Ishikawa (cell line): ENCODE data around the gene CTTN.

ENCODE experiments used
- CEBPB ChIP-seq: IDR thresholded peaks from 2 replicates; pipeline ENCODE4 v1.6.1; 2012
- CREB1 ChIP-seq: IDR thresholded peaks from 2 replicates; pipeline ENCODE4 v1.6.1; 2012; ENCODE audit warnings: low read depth
- EGR1 ChIP-seq: IDR thresholded peaks from 2 replicates; pipeline ENCODE4 v1.6.1; 2012
- EP300 ChIP-seq: IDR thresholded peaks from 2 replicates; pipeline ENCODE4 v1.6.1; 2012; ENCODE audit warnings: borderline replicate concordance
- FOXM1 ChIP-seq: IDR thresholded peaks from 2 replicates; pipeline ENCODE4 v1.6.1; 2012; ENCODE audit warnings: low read depth, borderline replicate concordance
- NFIC ChIP-seq: IDR thresholded peaks from 2 replicates; pipeline ENCODE4 v1.6.1; 2012
- RAD21 ChIP-seq: IDR thresholded peaks from 2 replicates; pipeline ENCODE4 v1.6.1; 2012; ENCODE audit warnings: low read depth
- TAF1 ChIP-seq: IDR thresholded peaks from 2 replicates; pipeline ENCODE4 v1.6.1; 2012; ENCODE audit warnings: low read depth, mild to moderate bottlenecking
- TCF12 ChIP-seq: IDR thresholded peaks from 2 replicates; pipeline ENCODE4 v1.6.1; 2012; ENCODE audit warnings: low read depth
- TEAD4 ChIP-seq: IDR thresholded peaks from 2 replicates; pipeline ENCODE4 v1.6.1; 2012
- YY1 ChIP-seq: IDR thresholded peaks from 2 replicates; pipeline ENCODE4 v1.6.1; 2012; ENCODE audit warnings: low read depth
- ZBTB7A ChIP-seq: IDR thresholded peaks from 2 replicates; pipeline ENCODE4 v1.6.1; 2012; ENCODE audit warnings: low read depth
- TF ChIP-seq, protein P1 (sequence below): IDR thresholded peaks from 2 replicates; pipeline ENCODE4 v1.6.1; 2012; ENCODE audit warnings: low read depth, mild to moderate bottlenecking
- TF ChIP-seq, protein P2 (sequence below): IDR thresholded peaks from 2 replicates; pipeline ENCODE4 v1.6.1; 2012
- TF ChIP-seq, protein P3 (sequence below): IDR thresholded peaks from 2 replicates; pipeline ENCODE4 v1.6.1; 2012

The CTTN gene

DNA sequence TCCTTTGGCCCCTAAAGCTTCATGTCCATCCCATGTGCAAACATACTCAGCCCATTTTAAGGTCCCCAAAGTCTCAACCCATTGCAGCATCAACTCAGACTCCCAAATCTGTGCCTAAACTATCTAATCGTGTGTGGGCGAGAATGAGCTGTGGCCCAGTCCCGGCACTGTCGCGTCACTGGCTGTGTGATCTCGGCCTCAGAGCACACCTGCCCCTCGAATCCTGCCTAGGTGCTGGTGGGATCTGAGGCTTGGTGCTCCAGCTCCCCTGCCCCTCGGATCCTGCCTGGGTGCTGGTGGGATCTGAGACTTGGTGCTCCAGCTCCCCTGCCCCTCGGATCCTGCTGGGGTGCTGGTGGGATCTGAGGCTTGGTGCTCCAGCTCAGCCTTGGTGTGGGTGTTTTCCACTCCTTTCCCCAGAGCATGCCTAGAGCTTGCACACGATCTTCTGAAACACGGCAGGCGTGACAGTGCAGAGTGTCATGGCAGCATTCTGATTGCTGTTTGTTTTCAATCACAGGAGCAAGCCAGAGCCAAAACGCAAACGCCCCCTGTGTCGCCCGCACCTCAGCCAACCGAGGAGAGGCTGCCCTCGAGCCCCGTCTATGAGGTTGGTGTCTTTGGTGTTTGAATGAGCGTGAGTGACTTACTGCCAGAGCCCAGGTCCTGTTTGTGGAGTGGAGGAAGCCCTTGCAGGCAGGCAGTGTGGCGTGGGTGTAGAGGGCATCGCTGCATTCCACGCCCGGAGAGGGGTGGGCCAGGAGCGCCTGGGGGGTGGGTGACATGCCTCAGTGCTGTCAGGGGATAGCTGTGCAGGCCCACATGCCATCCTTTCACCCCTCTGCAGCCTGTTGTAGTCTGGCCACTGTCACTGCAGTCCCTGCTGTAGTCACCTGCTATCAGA, 32.6 kb downstream of the CTTN start:
- TF ChIP-seq ZBTB7A, result no peak
- TF ChIP-seq RAD21, result no peak
- no peak for TF ChIP-seq EP300
- TF ChIP-seq, protein P1, sequence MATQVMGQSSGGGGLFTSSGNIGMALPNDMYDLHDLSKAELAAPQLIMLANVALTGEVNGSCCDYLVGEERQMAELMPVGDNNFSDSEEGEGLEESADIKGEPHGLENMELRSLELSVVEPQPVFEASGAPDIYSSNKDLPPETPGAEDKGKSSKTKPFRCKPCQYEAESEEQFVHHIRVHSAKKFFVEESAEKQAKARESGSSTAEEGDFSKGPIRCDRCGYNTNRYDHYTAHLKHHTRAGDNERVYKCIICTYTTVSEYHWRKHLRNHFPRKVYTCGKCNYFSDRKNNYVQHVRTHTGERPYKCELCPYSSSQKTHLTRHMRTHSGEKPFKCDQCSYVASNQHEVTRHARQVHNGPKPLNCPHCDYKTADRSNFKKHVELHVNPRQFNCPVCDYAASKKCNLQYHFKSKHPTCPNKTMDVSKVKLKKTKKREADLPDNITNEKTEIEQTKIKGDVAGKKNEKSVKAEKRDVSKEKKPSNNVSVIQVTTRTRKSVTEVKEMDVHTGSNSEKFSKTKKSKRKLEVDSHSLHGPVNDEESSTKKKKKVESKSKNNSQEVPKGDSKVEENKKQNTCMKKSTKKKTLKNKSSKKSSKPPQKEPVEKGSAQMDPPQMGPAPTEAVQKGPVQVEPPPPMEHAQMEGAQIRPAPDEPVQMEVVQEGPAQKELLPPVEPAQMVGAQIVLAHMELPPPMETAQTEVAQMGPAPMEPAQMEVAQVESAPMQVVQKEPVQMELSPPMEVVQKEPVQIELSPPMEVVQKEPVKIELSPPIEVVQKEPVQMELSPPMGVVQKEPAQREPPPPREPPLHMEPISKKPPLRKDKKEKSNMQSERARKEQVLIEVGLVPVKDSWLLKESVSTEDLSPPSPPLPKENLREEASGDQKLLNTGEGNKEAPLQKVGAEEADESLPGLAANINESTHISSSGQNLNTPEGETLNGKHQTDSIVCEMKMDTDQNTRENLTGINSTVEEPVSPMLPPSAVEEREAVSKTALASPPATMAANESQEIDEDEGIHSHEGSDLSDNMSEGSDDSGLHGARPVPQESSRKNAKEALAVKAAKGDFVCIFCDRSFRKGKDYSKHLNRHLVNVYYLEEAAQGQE, result no peak
- no peak for TF ChIP-seq FOXM1
- TF ChIP-seq EGR1, result no peak
- TF ChIP-seq, protein P2, sequence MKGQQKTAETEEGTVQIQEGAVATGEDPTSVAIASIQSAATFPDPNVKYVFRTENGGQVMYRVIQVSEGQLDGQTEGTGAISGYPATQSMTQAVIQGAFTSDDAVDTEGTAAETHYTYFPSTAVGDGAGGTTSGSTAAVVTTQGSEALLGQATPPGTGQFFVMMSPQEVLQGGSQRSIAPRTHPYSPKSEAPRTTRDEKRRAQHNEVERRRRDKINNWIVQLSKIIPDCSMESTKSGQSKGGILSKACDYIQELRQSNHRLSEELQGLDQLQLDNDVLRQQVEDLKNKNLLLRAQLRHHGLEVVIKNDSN, result no peak
- no peak for TF ChIP-seq TEAD4
- no peak for TF ChIP-seq CEBPB
- no peak for TF ChIP-seq YY1
- no peak for TF ChIP-seq TAF1
- TF ChIP-seq TCF12, result no peak

DNA sequence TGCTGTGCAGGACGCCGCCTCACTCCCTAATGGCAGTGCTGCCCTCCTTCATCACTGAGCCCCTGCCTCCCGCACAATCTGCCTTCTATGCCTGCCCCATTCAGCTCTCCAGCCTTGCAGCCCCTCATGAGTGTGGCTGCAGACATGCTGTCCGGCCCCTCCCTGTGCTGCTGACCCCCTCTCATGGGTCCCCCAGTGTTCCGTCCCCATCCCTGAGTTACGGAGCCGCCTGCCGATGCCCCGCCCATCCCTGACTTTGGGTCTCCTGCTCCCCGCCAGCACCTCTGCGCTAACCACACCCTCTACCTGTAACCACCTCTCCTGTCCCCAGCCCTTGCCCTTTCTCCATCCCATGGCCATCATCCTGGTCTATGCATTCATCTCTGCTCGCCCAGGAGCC, 33.3 kb downstream of the CTTN start:
- TF ChIP-seq TCF12, result no peak
- no peak for TF ChIP-seq FOXM1
- TF ChIP-seq, protein P3, sequence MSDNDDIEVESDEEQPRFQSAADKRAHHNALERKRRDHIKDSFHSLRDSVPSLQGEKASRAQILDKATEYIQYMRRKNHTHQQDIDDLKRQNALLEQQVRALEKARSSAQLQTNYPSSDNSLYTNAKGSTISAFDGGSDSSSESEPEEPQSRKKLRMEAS, result no peak

DNA sequence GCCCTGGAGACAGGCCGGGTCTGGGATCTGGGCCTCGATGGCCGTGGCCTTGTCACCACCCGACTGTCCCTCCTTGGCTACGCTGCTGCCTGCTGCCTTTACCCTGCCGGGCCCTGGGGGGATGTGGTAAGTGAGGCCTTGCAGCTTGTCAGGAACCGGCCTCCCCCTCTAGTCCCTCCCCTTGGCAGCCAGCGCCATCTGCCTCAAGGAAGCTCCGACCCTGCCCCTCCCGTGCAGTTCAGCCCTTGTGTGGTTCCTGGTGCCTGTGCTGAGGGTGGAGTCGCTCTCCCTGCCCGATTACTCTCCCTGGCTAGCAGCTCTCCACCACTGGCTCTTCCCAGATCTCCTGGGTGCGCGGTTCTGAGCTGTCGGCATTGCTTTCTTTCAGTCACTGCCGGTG, 33.7 kb downstream of the CTTN start:
- TF ChIP-seq TCF12 (no peak), CEBPB (no peak), TAF1 (no peak), EGR1 (no peak), CREB1 (no peak), YY1 (no peak), TEAD4 (no peak), FOXM1 (no peak), RAD21 (no peak)

DNA sequence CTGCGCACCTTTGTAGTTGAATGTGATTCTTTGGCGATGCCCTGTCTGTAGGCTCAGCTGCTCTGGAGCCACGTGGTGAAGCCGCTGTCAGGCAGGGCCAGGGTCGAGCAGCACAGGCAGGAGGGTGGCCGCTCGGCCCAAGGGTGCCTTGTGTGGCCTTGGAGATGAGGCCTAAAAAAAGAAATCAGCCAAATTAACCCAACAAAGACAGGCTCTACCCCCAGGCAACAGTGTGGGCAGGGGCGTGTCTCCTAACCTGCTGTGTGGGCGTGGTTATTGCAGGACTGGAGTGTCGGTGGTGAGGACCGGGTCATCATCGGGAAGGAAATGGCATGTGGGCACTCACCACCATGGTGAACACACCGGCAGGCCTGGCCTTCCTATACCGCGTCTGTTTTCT, 34.3 kb downstream of the CTTN start:
- TF ChIP-seq NFIC (no peak), YY1 (no peak), RAD21 (no peak), CREB1 (no peak)

DNA sequence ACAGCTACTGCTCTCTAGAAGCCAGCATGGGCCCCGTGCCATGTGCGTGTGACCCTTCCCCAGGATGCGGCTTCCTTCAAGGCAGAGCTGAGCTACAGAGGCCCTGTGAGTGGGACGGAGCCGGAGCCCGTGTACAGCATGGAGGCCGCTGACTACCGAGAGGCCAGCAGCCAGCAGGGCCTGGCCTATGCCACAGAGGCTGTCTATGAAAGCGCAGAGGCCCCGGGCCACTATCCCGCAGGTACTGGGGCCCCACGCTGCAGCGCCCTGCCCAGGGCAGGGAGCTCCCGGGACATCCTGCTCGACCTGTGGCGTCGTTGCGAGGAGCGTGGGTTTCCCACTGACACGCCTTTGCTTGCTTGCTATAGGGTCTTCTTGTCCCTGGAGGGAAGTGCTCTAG, 34.7 kb downstream of the CTTN start:
- TF ChIP-seq EGR1, result no peak
- TF ChIP-seq CEBPB, result no peak
- TF ChIP-seq, protein P3, result no peak
- no peak for TF ChIP-seq ZBTB7A
- no peak for TF ChIP-seq NFIC
- TF ChIP-seq FOXM1, result no peak
- no peak for TF ChIP-seq YY1
- TF ChIP-seq CREB1, result no peak
- no peak for TF ChIP-seq TCF12
- TF ChIP-seq, protein P2, result no peak
- TF ChIP-seq EP300, result no peak
- no peak for TF ChIP-seq RAD21
- TF ChIP-seq, protein P1, result no peak
- no peak for TF ChIP-seq TEAD4
- no peak for TF ChIP-seq TAF1

DNA sequence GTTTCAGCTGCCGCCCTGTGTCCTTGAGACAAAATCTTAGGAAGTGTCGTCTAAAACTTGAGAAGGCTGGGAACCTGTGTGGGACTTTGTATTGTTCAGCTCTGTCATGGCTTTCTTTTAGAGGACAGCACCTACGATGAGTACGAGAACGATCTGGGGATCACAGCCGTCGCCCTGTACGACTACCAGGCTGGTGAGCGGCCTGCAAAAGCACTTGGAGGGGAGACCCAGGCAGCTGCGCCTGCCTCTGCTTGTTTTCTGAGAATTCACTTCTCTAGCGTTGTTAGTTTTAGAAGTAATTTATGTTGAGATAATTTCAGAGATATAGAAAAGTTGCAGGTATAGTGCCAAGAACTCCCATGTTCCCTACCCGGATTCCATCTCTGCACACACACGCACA, 35.2 kb downstream of the CTTN start:
- TF ChIP-seq CEBPB, result no peak
